ENCODE results near the gene CD160. TPM values are rescaled to one million over a fixed set of nuclear protein-coding genes. Genes with fewer than 3 reads are reported as not detected.

The CD160 gene
- total and polyA plus RNA-seq, 2 experiments from 2014 or later: 0.06 TPM; not detected in 1

DNA sequence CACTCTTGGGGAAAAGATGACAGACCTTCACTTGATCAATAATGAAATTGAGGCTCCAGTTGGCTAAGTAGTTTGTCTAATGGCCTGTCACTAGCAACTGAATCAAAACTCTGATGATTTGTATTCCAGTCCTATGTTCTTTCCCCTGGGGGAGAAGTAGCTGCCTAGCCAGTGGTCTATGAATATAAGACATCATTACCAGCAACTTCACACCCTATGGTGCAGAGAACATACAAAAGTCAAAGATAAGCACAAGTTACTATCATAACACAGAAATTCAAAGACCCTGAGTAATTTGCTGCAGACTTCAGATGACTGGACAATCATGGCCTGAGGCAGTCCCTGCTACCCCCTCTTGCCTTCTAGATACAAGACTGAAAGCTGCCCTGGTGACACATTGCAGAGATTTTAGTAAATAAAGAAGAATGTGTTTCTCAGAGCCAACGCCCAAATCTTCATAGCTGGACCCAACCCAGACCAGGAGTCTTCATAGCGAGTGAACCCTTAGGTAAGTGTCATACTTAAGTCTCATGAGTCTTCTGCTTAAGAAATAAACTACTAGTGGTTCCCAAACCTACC lies 13.1 kb upstream of the CD160 start (continued):
- TF ChIP-seq REST (IDR thresholded peaks at IDR 0.05; ENCODE audit: unreplicated experiment) (no peak), ZNF114 (CRISPR knock-in tag; IDR thresholded peaks at IDR 0.05) (no peak), NANOG (IDR thresholded peaks at IDR 0.05; ENCODE audit: borderline replicate concordance) (no peak), POLR2AphosphoS5 (IDR thresholded peaks at IDR 0.05; ENCODE audit: low read depth) (no peak)
- TF ChIP-seq, protein P1, sequence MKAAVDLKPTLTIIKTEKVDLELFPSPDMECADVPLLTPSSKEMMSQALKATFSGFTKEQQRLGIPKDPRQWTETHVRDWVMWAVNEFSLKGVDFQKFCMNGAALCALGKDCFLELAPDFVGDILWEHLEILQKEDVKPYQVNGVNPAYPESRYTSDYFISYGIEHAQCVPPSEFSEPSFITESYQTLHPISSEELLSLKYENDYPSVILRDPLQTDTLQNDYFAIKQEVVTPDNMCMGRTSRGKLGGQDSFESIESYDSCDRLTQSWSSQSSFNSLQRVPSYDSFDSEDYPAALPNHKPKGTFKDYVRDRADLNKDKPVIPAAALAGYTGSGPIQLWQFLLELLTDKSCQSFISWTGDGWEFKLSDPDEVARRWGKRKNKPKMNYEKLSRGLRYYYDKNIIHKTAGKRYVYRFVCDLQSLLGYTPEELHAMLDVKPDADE (IDR thresholded peaks at IDR 0.05): no peak

DNA sequence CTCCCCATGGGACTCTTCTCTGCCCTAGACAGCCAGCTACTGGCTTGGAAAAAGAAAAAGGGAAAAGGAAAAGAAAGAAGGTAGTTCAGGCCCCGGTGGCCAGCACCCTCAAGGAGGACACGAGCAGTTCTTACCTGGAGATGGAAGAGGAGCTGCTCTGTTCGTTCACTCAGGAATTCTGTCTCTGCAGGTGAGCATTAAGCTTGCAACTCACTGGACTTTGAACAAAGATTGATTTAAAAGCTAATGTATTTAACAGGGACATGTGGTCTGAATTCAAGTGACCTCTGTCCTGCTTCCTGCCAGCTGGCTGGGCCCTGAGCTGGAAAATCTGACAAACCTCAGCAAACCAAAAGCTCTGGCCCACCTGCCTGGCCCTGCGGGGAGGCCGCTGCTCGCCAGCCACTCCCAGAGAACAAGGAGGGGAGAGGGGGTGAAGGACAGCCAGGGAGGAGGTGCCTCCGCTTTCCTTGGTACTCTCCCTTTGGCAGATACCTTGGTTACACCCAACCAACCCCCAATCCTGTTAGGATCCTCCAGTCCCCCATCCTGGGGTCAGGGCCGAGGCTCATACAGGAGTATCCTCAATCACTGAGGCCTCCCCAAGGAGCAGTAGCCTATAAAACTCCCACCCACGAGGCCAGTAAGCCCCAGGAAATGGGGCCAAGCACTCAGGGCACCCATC lies 12.0 kb upstream of the CD160 start, which contains the start of gene PDZK1:
Gene PDZK1, minus strand, starts transcription at position 186 of the 685 bp plus-strand sequence. CDS start 19,347 bp downstream, outside the sequence.
- Histone ChIP-seq H3K79me2 (replicated peaks; ENCODE audit: insufficient read depth) (no peaks in the 10 kb centered on the region), H3F3A (replicated peaks; ENCODE audit: low read depth) (no peaks in the 10 kb centered on the region), H3K4me1 (ENCODE audit: insufficient read depth) (no peaks in the 10 kb centered on the region), H3K27ac (ENCODE audit: low read depth) (no peak within 1 kb of the TSS), H3K27me3 (ENCODE audit: insufficient read depth) (no peaks in the 10 kb centered on the region), H4K20me1 (replicated peaks; ENCODE audit: insufficient read depth) (no peaks in the 10 kb centered on the region), H3K9me2 (ENCODE audit: insufficient read depth) (0 out of 2 replicates have a peak, but pooled peaks cover 3% of the 10 kb centered on the region), H3K4me3 (no peak within 1 kb of the TSS), H2AFZ (peak within 1 kb of the TSS; percentile 85), H3K36me3 (ENCODE audit: insufficient read depth) (no peaks in the 10 kb centered on the region), H3K4me2 (no peak within 1 kb of the TSS)
- H3K36me3 Mint-ChIP-seq (ENCODE audit: low read depth): no peaks in the 10 kb centered on the region
- H3K9me3 Mint-ChIP-seq: no peaks in the 10 kb centered on the region
- no peak for DNase-seq (ENCODE audit: low spot score)
- H3K27me3 Mint-ChIP-seq (ENCODE audit: insufficient read depth, low read depth, poor library complexity): peaks cover 7% of the 10 kb centered on the region
- 0 out of 2 replicates have a peak within 1 kb of the TSS, but pooled peaks have one; percentile 19 for H3K27ac Mint-ChIP-seq
- H3K4me3 Mint-ChIP-seq: no peak within 1 kb of the TSS
- TF ChIP-seq ZNF331 (CRISPR knock-in tag; IDR thresholded peaks at IDR 0.05; ENCODE audit: low read depth) (no peak), CTCF (conservative IDR thresholded peaks at IDR 0.05; ENCODE audit: low read depth in 2 of 2) (no peak), CREB1 (CRISPR knock-in tag; IDR thresholded peaks at IDR 0.05; ENCODE audit: low read depth) (no peak), JUNB (IDR thresholded peaks at IDR 0.05; ENCODE audit: unreplicated experiment) (no peak)
- peak; percentile 90 for ATAC-seq
- H3K4me1 Mint-ChIP-seq: peaks cover 17% of the 10 kb centered on the region
